ENCODE measurements around the gene CD99. TPM values are rescaled to one million over a fixed set of nuclear protein-coding genes. Genes with fewer than 3 reads are reported as not detected.

CD99 gene
- total and polyA plus RNA-seq, 2 experiments from 2014 or later = 505 to 975 TPM

DNA sequence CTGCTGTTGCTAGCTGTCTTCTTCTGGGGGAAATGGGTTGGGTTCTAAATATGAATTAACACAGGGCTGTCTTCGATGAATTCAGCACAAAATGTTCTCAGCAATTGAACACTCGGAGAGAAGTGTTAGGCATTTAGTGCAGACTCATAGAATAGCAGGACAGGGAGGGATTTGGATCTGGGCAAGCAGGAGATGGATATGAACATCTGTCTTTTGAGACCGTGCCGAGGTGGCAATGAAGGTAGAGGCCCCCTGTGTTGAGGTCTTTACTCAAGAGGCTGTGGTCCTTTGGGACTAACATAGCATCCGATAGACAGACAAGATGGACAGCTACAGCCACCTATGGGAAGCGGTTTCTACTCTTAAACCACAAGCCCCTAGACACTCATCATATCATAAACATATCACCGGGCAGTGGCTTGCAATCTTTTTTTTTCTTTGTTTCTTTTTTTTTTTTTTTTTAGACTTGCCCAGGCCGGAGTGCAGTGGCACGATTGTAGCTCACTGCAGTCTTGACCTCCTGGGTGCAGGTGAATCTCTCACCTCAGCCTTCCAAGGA lies 6.7 kb downstream of the CD99 start:
- in situ Hi-C loops (cut with MboI) = no loop called here
- peak overlapping the region; percentile 67 for H3K9ac ChIP-seq
- TF ChIP-seq EZH2 (IDR thresholded peaks at IDR 0.05; ENCODE audit: insufficient read depth, poor library complexity, severe bottlenecking) (no peak), EZH2phosphoT487 (IDR thresholded peaks at IDR 0.05; ENCODE audit: insufficient read depth, low read depth) (no peak)
- H3K4me3 ChIP-seq = 0 out of 2 replicates have a peak overlapping the region, but pooled peaks have one; percentile 51
- H3K27ac ChIP-seq = peak overlapping the region; percentile 86
- no peak overlapping the region for H2AFZ ChIP-seq
- H3F3A ChIP-seq (ENCODE audit: insufficient read depth) = peaks cover 50% of the 10 kb centered on the region
- H3K36me3 ChIP-seq (ENCODE audit: low read depth) = no peaks in the 10 kb centered on the region
- H3K79me2 ChIP-seq (ENCODE audit: insufficient read depth) = peaks cover 98% of the 10 kb centered on the region
- no peaks in the 10 kb centered on the region for H3K9me3 ChIP-seq (ENCODE audit: low read depth)
- no peak for DNase-seq
- no peaks in the 10 kb centered on the region for H3K9me2 ChIP-seq (ENCODE audit: insufficient read depth)
- 53 to 56% methylated on average over 9 of the region's 9 CpGs for WGBS, 2 experiments (ENCODE audit: low coverage in 1 of 2, low lambda C conversion rate in 2 of 2, missing lambda C conversion rate in 2 of 2)
- H3K4me2 ChIP-seq (ENCODE audit: unreplicated experiment) = peak overlapping the region; percentile 73
- H3K4me1 ChIP-seq (ENCODE audit: insufficient read depth) = peaks cover 51% of the 10 kb centered on the region
- no peaks in the 10 kb centered on the region; the same call in 1 of the 2 replicates for H4K20me1 ChIP-seq (ENCODE audit: insufficient read depth)
- no peaks in the 10 kb centered on the region for H3K27me3 ChIP-seq (replicated peaks; ENCODE audit: insufficient read depth)

- no peak for TF ChIP-seq EZH2phosphoT487 (IDR thresholded peaks at IDR 0.05; ENCODE audit: insufficient read depth, low read depth)
- TF ChIP-seq EZH2 (IDR thresholded peaks at IDR 0.05; ENCODE audit: insufficient read depth, poor library complexity, severe bottlenecking) = no peak
- no peak for DNase-seq
- 92 to 96% methylated on average over 5 of the region's 5 CpGs for WGBS, 2 experiments (ENCODE audit: low coverage in 1 of 2, low lambda C conversion rate in 2 of 2, missing lambda C conversion rate in 2 of 2)
- no peak overlapping the region for H2AFZ ChIP-seq
- H3K36me3 ChIP-seq (ENCODE audit: low read depth) = no peaks in the 10 kb centered on the region
- in situ Hi-C loops (cut with MboI) = no loop called here
- H3K4me1 ChIP-seq (ENCODE audit: insufficient read depth) = peaks cover 54% of the 10 kb centered on the region
- H3K9me2 ChIP-seq (ENCODE audit: insufficient read depth) = no peaks in the 10 kb centered on the region
- H3K27ac ChIP-seq = no peak overlapping the region
- no peaks in the 10 kb centered on the region; the same call in 1 of the 2 replicates for H4K20me1 ChIP-seq (ENCODE audit: insufficient read depth)
- H3K4me3 ChIP-seq = no peak overlapping the region
- H3K4me2 ChIP-seq (ENCODE audit: unreplicated experiment) = no peak overlapping the region
- no peaks in the 10 kb centered on the region for H3K9me3 ChIP-seq (ENCODE audit: low read depth)
- peaks cover 99% of the 10 kb centered on the region for H3K79me2 ChIP-seq (ENCODE audit: insufficient read depth)
- H3K27me3 ChIP-seq (replicated peaks; ENCODE audit: insufficient read depth) = no peaks in the 10 kb centered on the region
- H3K9ac ChIP-seq = no peak overlapping the region
- peaks cover 46% of the 10 kb centered on the region for H3F3A ChIP-seq (ENCODE audit: insufficient read depth)
These were observed 7.5 kb downstream of the CD99 start for GRCh38 chrX:2698604-2699003.

DNA sequence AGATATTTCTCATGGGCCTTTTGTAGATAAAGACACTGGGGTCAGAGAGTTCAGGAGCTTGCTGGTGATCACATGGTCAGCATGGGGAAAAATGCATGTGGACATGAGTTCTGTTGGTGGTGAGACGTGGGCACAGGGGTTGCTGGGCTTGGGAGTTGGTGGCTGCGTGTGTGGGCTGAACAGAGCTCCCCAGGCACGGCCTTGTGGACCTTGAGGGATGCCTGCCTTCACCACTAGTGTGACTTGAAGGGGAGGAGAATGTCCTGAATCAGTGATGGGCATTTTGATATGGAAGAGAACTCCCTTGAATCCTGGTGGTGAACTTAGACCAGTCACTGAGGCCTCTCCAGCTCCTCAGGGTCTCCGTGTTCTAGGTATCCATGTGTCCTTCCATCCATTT lies 8.9 kb downstream of the CD99 start:
- H2AFZ ChIP-seq = no peak overlapping the region
- no peaks in the 10 kb centered on the region for H3K27me3 ChIP-seq (replicated peaks; ENCODE audit: insufficient read depth)
- in situ Hi-C loops (cut with MboI) = no loop called here
- H3K27ac ChIP-seq = no peak overlapping the region
- H3K36me3 ChIP-seq (ENCODE audit: low read depth) = no peaks in the 10 kb centered on the region
- no peak overlapping the region for H3K9ac ChIP-seq
- no peaks in the 10 kb centered on the region for H3K9me2 ChIP-seq (ENCODE audit: insufficient read depth)
- TF ChIP-seq EZH2phosphoT487 (IDR thresholded peaks at IDR 0.05; ENCODE audit: insufficient read depth, low read depth) (no peak), EZH2 (IDR thresholded peaks at IDR 0.05; ENCODE audit: insufficient read depth, poor library complexity, severe bottlenecking) (no peak)
- no peaks in the 10 kb centered on the region; the same call in none of the 2 replicates for H4K20me1 ChIP-seq (ENCODE audit: insufficient read depth)
- H3K4me3 ChIP-seq = no peak overlapping the region
- DNase-seq = no peak
- H3K4me1 ChIP-seq (ENCODE audit: insufficient read depth) = peaks cover 54% of the 10 kb centered on the region
- WGBS, 2 experiments (ENCODE audit: low coverage in 1 of 2, low lambda C conversion rate in 2 of 2, missing lambda C conversion rate in 2 of 2) = 99 to 100% methylated on average over 4 of the region's 4 CpGs
- H3K79me2 ChIP-seq (ENCODE audit: insufficient read depth) = peaks cover 99% of the 10 kb centered on the region
- H3K9me3 ChIP-seq (ENCODE audit: low read depth) = no peaks in the 10 kb centered on the region
- peaks cover 33% of the 10 kb centered on the region for H3F3A ChIP-seq (ENCODE audit: insufficient read depth)
- no peak overlapping the region for H3K4me2 ChIP-seq (ENCODE audit: unreplicated experiment)

GRCh38 chrX:2700405-2701320 lies 9.6 kb downstream of the CD99 start:
- in situ Hi-C loops (cut with MboI) = no loop called here
- H4K20me1 ChIP-seq (ENCODE audit: insufficient read depth) = peaks cover 4% of the 10 kb centered on the region

More at GRCh38 chrX:2700405-2701320, 9.6 kb downstream of the CD99 start:
- TF ChIP-seq EZH2phosphoT487 (IDR thresholded peaks at IDR 0.05; ENCODE audit: insufficient read depth, low read depth) = no peak
- TF ChIP-seq EZH2 (IDR thresholded peaks at IDR 0.05; ENCODE audit: insufficient read depth, poor library complexity, severe bottlenecking) = no peak
- Histone ChIP-seq H3K27ac (no peak overlapping the region), H3K9me3 (ENCODE audit: low read depth) (no peaks in the 10 kb centered on the region), H3K4me3 (no peak overlapping the region), H3K79me2 (ENCODE audit: insufficient read depth) (peaks cover 99% of the 10 kb centered on the region), H3K9ac (no peak overlapping the region), H3K27me3 (replicated peaks; ENCODE audit: insufficient read depth) (no peaks in the 10 kb centered on the region), H3K9me2 (ENCODE audit: insufficient read depth) (no peaks in the 10 kb centered on the region), H2AFZ (no peak overlapping the region), H3F3A (ENCODE audit: insufficient read depth) (peaks cover 31% of the 10 kb centered on the region), H3K4me2 (ENCODE audit: unreplicated experiment) (no peak overlapping the region), H3K36me3 (ENCODE audit: low read depth) (no peaks in the 10 kb centered on the region), H3K4me1 (ENCODE audit: insufficient read depth) (peaks cover 54% of the 10 kb centered on the region)
- 94% methylated on average over 9 of the region's 9 CpGs for WGBS, 2 experiments (ENCODE audit: low coverage in 1 of 2, low lambda C conversion rate in 2 of 2, missing lambda C conversion rate in 2 of 2)
- DNase-seq = no peak

Data from GM23248 (cell line).